Stimulated activated CD8-positive, alpha-beta memory T cell treated with anti-CD3 and anti-CD28 coated beads, Interleukin-15, amount 100 ng/mL, for 1 hour (primary cell): ENCODE results near the gene VWA5A.

Source experiments
- DNase-seq: peaks from one replicate; pipeline ENCODE4 v3.0.0-alpha.2; 2020; ENCODE audit warnings: low read depth

Gene VWA5A

GRCh38 chr11:124114942-124115781 lies at the start of gene VWA5A:
TSS of gene VWA5A (plus strand) at chr11:124115450. CDS start at chr11:124117512, 2,062 bp downstream.
- DNase-seq, result peak; percentile 57

- no peak for DNase-seq
These were observed 46.6 kb upstream of the VWA5A start for GRCh38 chr11:124068601-124069110.

GRCh38 chr11:124069429-124070401 lies 45.5 kb upstream of the VWA5A start:
- DNase-seq, result no peak

- DNase-seq, result peak; percentile 31
These were observed 44.2 kb upstream of the VWA5A start for GRCh38 chr11:124070915-124071622.

- DNase-seq, result no peak
These were observed 43.7 kb upstream of the VWA5A start for GRCh38 chr11:124071623-124071948.

- no peak for DNase-seq
These were observed 43.1 kb upstream of the VWA5A start for GRCh38 chr11:124072147-124072546.

- no peak for DNase-seq
These were observed 40.7 kb upstream of the VWA5A start for GRCh38 chr11:124074554-124074953.

GRCh38 chr11:124075492-124075840 lies 39.8 kb upstream of the VWA5A start:
- DNase-seq, result no peak

- no peak for DNase-seq
These were observed 39.2 kb upstream of the VWA5A start for GRCh38 chr11:124075841-124076651.

- DNase-seq, result no peak
These were observed 38.0 kb upstream of the VWA5A start for GRCh38 chr11:124077266-124077665.

- DNase-seq, result no peak
These were observed 36.7 kb upstream of the VWA5A start for GRCh38 chr11:124078591-124078990.

GRCh38 chr11:124079631-124080326 lies 35.5 kb upstream of the VWA5A start:
- no peak for DNase-seq

GRCh38 chr11:124080327-124081001 lies 34.8 kb upstream of the VWA5A start:
- DNase-seq, result no peak

- DNase-seq, result no peak
These were observed 33.8 kb upstream of the VWA5A start for GRCh38 chr11:124081483-124081882.

GRCh38 chr11:124082371-124082770 lies 32.9 kb upstream of the VWA5A start:
- no peak for DNase-seq

GRCh38 chr11:124085583-124085982 lies 29.7 kb upstream of the VWA5A start:
- no peak for DNase-seq

GRCh38 chr11:124085997-124086846 lies 29.0 kb upstream of the VWA5A start:
- no peak for DNase-seq

- no peak for DNase-seq
These were observed 24.3 kb upstream of the VWA5A start for GRCh38 chr11:124090996-124091395.

- no peak for DNase-seq
These were observed 21.9 kb upstream of the VWA5A start for GRCh38 chr11:124093330-124093729.
